Right kidney (tissue), 1 donor: ENCODE results near the gene GTPBP8.
"Not testable (repeated sequence)": the region's sequence is repeated elsewhere in the genome, so short reads cannot be mapped to it uniquely, and the experiment has no call there.

Experiments
- DNase-seq: peaks from one replicate; pipeline ENCODE4 v3.0.0-alpha.2; 2016

GTPBP8 gene

DNA sequence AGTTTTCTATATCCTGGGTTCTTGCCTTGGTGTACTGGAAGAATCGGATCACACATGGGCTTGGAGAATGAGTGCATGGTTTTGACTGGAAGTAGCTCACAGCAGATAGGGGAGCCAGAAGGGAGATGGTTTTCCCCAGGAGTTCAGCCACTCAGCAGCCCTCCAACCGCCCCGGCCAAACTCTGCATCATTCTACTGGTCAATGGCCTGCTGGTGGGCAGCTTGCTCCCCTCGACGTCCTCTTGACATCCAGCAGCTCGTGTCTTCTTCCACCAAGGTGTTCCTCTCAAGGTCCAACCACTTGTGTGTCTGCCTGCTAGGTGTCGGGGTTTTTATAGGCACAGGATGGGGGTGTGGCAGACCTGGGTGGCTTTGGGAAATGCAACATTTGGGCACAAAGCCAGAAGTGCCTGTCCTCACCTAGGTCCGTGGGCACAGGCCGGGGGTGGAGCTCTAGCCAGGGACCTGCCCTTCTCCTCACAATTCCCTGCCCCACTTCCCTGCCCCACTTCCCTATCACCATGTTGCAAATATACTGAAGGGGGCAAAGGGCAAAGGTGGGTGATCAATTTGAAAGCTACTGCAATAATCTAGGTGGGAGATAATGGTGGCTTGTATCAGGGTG is 3.0 kb upstream of the GTPBP8 start:
- DNase-seq, result no peak

DNA sequence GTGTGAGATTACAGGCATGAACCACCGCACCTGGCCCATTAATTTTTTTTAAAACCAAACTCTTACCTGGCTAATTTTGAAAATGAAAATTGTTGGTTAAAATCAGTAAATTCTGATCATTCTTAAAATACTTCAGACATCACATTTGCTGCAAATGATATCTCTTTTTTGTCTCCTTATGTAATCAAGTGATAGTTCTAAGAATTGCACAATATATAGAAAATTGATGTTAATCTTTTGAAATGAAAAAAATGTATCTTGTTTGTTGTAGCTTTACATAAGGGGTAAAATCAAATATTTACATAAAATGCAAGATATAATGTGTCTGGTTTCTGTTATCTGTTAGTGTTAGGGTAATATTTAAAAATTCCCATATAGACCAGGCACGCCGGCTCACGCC is 5.0 kb downstream of the GTPBP8 start:
- DNase-seq, result no peak

DNA sequence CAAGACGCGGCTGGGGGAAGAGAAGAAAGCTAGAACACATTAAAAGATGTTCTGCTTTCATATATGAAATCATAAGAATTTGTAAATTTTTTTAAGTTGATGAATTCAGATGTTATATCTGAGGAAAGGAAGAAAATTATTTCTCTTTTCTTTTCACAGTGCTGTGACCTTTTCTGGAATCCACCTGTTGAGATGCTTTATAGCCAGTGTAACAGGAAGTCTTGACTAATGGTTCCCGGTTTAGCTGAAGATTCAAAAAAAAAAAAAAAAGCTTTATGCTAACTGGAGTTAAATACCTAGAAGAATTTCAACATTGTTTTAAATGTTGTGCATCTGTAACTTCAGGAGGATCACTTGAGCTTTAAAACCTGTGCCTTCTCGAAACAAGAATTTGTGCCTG is 9.9 kb downstream of the GTPBP8 start:
- DNase-seq, result no peak

- no peak for DNase-seq
Measured at GRCh38 chr3:113002037-113002436, 11.3 kb downstream of the GTPBP8 start.

DNA sequence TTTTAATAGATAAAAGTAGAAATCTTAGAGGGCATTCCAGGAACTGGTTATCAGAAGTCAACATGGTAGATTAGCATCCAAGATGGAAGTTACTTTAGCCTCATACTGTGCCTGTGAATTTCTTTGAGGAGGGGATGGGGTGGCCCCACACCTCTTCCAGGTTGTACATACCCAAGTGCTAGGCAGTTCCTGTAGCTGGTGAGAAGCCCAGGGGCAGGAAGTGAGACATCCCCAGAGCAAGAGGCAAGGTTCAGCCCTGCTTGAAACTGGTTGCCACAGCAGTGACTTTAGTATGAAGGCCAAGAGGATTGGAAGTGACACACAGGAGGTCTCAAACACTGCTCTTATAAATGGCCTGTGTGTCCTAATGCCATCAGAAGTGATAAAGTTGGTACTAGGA is 11.9 kb downstream of the GTPBP8 start:
- DNase-seq, result no peak

DNA sequence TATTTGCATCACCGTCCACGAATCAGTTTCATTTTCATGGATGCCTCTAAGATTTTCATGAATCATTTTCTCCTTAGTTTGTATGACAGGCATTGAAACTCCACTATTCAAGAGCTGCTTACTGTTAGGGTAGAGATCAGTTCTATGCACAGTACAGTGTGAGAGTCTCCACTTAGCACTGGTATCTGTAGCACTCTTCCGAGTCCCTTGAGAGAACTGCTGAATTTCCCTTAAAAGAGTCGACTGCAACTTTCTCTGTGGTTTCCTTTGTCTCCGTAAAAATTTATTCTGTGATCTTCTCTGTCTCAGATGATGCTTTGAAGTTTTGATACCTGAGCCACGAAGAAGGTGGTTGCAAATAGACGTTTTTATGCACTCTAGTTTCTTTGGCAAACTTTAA is 14.8 kb downstream of the GTPBP8 start:
- DNase-seq, result no peak

DNA sequence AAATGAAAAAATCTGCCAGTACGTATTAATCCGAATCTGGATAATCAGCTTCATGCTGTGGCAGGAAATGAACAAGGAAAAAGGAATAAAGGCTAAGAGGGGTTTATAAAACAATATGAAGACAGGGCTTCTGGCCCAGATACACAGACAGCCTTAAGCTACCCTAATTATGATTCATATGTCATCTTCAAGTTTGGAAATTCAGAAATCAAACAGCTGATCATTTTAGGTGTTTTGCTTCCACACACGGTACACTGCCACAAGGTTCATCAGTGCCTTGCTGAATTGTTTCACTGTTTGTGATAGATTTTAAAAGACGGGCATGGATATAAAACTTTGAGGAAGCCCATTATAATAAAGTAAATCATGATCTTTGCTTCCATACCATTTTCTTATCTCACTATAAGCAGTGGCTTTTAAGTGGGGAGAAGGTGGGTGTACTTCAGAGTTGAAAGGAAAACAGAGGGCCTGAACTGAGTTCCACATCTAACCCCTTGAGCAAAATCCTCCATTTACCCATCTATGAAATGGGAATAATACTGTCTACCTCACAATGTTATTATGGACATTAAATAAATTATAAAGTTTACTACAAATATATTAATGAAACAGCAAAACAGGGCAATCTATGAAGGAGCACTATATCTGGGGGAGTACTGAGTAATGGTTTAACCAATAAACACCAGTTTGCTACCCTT is 15.7 kb downstream of the GTPBP8 start:
- DNase-seq, result no peak

- DNase-seq, result no peak
Measured at GRCh38 chr3:113008117-113008516, 17.3 kb downstream of the GTPBP8 start.

DNA sequence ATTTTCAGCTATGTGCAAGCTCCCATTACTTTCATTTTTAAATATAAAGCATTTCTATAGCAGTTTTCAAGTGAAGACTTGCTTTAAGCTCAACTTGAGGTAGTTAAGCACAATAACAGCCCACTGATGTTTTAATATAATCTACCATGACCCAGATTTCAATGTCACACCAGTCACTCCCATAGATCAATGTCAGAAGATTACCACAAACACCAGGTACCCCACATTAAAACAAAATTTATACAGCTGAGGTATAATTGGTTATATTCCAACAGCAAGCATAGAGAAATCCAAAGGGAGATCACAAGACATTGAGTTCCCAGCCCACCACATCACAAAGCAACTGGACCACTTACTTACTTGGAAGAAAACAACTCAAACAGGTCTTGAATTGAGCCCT is 22.8 kb downstream of the GTPBP8 start:
- DNase-seq, result no peak

- DNase-seq, result no peak
Measured at GRCh38 chr3:113018536-113019181, 27.9 kb downstream of the GTPBP8 start.

DNA sequence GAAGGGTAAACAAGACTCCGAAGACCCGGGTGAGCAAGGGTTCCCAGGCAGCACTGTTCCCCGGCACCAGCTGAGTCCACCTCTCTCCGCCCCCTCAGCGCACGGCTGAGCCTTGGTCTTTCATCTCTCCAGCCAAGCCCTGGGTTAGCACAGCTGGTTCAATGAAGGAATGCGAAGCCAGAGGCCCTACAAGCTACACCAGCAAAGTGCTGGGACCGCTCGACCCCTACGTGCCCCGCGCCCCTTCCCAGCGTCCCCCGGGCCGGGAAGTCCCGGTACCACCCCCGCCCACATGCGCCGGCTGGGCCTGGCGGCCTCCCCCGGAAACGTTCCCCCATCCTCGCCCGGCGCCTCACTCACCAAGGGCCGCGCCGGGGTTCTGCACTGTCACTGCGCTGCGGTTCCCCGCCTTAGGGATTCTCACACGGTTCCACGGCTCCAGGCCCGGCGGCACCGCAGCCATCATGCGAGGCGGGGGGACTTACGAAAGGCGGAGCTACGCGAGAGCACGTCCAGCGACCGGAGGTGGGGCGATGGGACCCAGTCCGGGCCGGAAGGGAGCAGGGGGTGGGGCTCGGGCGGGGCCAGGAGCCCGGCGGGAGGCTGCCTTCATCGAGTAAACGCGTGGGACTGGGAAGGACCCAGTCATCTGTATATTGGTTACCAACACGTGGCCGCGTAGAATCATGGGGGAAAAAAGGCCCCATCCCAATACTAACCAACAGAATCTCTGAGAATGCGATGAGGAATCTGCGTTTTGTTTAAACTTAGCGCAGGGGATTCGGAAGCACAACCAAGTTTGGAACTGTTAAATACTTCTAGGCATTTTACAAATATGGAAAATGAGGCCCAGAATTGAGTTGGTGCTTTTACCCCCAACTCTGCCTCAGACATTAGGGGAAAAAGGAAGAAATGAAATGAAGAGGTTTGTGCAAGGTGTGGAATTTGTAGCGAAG is 28.7 kb downstream of the GTPBP8 start:
- peak; percentile 92 for DNase-seq

- DNase-seq, result no peak
Measured at GRCh38 chr3:113021471-113021870, 30.7 kb downstream of the GTPBP8 start.

GRCh38 chr3:113034011-113034410 is 43.2 kb downstream of the GTPBP8 start:
- DNase-seq, result no peak

- DNase-seq, result no peak
Measured at GRCh38 chr3:113035387-113035982, 44.7 kb downstream of the GTPBP8 start.

GRCh38 chr3:113038328-113038727 is 47.5 kb downstream of the GTPBP8 start:
- no peak for DNase-seq

DNA sequence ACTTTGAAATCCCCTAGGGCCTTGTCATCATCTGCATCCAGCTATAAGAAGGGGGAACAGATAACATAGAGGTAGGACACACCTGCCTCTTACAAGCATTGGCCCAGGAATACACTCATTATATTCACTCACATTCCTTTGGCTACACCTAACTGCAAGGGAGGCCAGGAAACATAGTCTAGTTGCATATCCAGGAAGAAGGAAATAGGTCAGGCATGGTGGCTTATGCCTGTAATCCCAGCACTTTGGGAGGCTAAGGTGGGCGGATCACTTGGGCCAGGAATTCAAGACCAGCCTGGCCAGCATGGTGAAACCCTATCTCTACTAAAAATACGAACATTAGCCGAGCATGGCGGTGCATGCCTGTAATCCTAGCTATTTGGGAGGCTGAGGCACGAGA is 48.8 kb downstream of the GTPBP8 start:
- DNase-seq, result no peak

GRCh38 chr3:113040231-113040630 is 49.4 kb downstream of the GTPBP8 start:
- no peak for DNase-seq

GRCh38 chr3:113043686-113044085 is 52.9 kb downstream of the GTPBP8 start:
- no peak for DNase-seq

DNA sequence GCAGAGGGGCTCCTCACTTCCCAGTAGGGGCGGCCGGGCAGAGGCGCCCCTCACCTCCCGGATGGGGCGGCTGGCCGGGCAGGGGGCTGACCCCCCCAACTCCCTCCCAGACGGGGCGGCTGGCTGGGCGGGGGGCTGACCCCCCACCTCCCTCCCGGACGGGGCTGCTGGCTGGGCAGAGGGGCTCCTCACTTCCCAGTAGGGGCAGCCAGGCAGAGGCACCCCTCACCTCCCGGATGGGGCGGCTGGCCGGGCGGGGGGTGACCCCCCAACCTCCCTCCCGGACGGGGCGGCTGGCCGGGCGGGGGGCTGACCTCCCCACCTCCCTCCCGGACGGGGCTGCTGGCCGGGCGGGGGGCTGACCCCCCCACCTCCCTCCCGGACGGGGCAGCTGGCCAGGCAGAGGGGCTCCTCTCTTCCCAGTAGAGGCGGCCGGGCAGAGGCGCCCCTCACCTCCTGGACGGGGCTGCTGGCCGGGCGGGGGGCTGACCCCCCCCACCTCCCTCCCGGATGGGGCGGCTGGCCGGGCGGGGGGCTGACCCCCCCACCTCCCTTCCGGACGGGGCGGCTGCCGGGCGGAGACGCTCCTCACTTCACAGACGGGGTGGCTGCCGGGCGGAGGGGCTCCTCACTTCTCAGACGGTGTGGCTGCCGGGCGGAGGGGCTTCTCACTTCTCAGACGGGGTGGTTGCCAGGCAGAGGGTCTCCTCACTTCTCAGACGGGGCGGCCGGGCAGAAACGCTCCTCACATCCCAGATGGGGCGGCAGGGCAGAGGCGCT is 55.6 kb downstream of the GTPBP8 start:
- DNase-seq, result not testable (repeated sequence)

DNA sequence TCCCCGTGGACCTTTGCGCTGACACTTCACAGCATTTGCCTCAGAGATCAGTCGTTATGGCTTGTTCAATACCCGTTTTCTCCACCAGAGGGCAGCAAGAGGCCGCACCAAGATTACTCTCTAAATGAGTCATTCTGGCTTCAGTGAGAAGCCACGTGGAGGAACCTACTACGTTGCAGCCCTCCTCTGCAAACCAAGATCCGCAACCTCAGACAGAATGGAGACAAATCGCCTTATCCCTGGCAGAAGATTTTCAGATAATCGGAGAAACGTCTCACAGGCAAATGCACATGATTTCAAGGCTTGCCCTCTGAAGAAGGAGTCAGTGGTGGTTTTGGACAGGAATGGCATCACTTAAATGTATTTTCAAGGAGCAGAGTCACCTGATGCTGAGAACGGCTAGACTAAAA is 60.5 kb downstream of the GTPBP8 start:
- DNase-seq, result peak; percentile 68
